Astrocyte (in vitro differentiated cells and primary cell): Measurements from ENCODE around the gene HDAC10. TPM values are rescaled to one million over a fixed set of nuclear protein-coding genes. Genes with fewer than 3 reads are reported as not detected.

Experiments
- DNase-seq: peaks from one replicate; pipeline ENCODE4 v3.0.0-alpha.2; 2010; ENCODE audit warnings: low read depth
- FAIRE-seq: peaks from 2 replicates; lab custom pipeline; 2011; peaks lifted over from hg19 to GRCh38; lab: Jason Lieb, UNC
- H2AFZ ChIP-seq: 2 replicates; pipeline ENCODE4 v1.6.0; 2012; ENCODE audit warnings: low read depth, low read length, inconsistent platforms
- H3K27ac ChIP-seq: 2 replicates; pipeline ENCODE4 v1.5.1; 2011; ENCODE audit warnings: low read depth, low read length, inconsistent platforms
- H3K27me3 ChIP-seq: 2 replicates; pipeline ENCODE4 v1.6.0; 2011; ENCODE audit warnings: low read length, inconsistent platforms; ENCODE audit not compliant: insufficient read depth
- H3K36me3 ChIP-seq: 2 replicates; pipeline ENCODE4 v1.5.1; 2011; ENCODE audit warnings: low read length, inconsistent platforms; ENCODE audit not compliant: insufficient read depth
- H3K4me1 ChIP-seq: 2 replicates; pipeline ENCODE4 v1.5.1; 2011; ENCODE audit warnings: low read length, inconsistent platforms; ENCODE audit not compliant: insufficient read depth
- H3K4me2 ChIP-seq: 2 replicates; pipeline ENCODE4 v1.6.0; 2012; ENCODE audit warnings: low read length, inconsistent platforms
- H3K4me3 ChIP-seq: 2 replicates; pipeline ENCODE4 v1.5.1; 2011; ENCODE audit warnings: low read depth, mild to moderate bottlenecking, low read length, inconsistent platforms; ENCODE audit not compliant: insufficient read depth
- H3K79me2 ChIP-seq: 2 replicates; pipeline ENCODE4 v1.6.0; 2012; ENCODE audit warnings: mild to moderate bottlenecking, low read length, inconsistent platforms; ENCODE audit not compliant: insufficient read depth
- H3K9ac ChIP-seq: 2 replicates; pipeline ENCODE4 v1.6.0; 2012; ENCODE audit warnings: mild to moderate bottlenecking, low read length, inconsistent platforms
- H3K9me3 ChIP-seq: 2 replicates; pipeline ENCODE4 v1.5.1; 2012; ENCODE audit warnings: low read depth, mild to moderate bottlenecking, low read length, inconsistent platforms; ENCODE audit not compliant: insufficient read depth
- H4K20me1 ChIP-seq: 2 replicates; pipeline ENCODE4 v1.6.0; 2012; ENCODE audit warnings: low read length, inconsistent platforms; ENCODE audit not compliant: insufficient read depth
- H3K27ac Mint-ChIP-seq: one replicate; pipeline ENCODE4 v1.8.0; 2021; ENCODE audit warnings: mild to moderate bottlenecking, mixed read lengths; ENCODE audit not compliant: unreplicated experiment
- H3K27me3 Mint-ChIP-seq: one replicate; pipeline ENCODE4 v1.8.0; 2021; ENCODE audit warnings: low read depth, mixed read lengths; ENCODE audit not compliant: unreplicated experiment
- H3K36me3 Mint-ChIP-seq: one replicate; pipeline ENCODE4 v1.8.0; 2021; ENCODE audit warnings: low read depth, mixed read lengths; ENCODE audit not compliant: unreplicated experiment
- H3K4me1 Mint-ChIP-seq: one replicate; pipeline ENCODE4 v1.8.0; 2021; ENCODE audit warnings: low read depth, mixed read lengths; ENCODE audit not compliant: unreplicated experiment
- H3K4me3 Mint-ChIP-seq: one replicate; pipeline ENCODE4 v1.8.0; 2021; ENCODE audit warnings: mild to moderate bottlenecking, moderate library complexity, mixed read lengths; ENCODE audit not compliant: unreplicated experiment
- H3K9me3 Mint-ChIP-seq: one replicate; pipeline ENCODE4 v1.8.0; 2021; ENCODE audit warnings: mild to moderate bottlenecking, mixed read lengths; ENCODE audit not compliant: unreplicated experiment
- CTCF ChIP-seq: IDR thresholded peaks from 2 replicates; pipeline ENCODE4 v1.5.1; 2011; ENCODE audit warnings: low read depth, mild to moderate bottlenecking, inconsistent platforms, low read length, moderate library complexity; ENCODE audit not compliant: insufficient read depth
- EZH2 ChIP-seq: IDR thresholded peaks from 2 replicates; pipeline ENCODE4 v1.6.1; 2012; ENCODE audit warnings: mild to moderate bottlenecking, low read length, inconsistent platforms; ENCODE audit not compliant: insufficient read depth
- total RNA-seq: library from RNA; stranded (reverse); gene quantifications from 2 replicates; pipeline ENCODE4 v1.2.1, GENCODE V29; 2021

The HDAC10 gene
- total RNA-seq, 1 donor from 2014 or later: 46.5 TPM

- FAIRE-seq (no peak), DNase-seq (no peak)
- no peaks in the 10 kb centered on the region for H3K9me3 ChIP-seq
- H3K36me3 ChIP-seq: peaks cover 8% of the 10 kb centered on the region
- H3K27me3 ChIP-seq: no peaks in the 10 kb centered on the region
- Mint-ChIP-seq H3K27me3 (no peaks in the 10 kb centered on the region), H3K27ac (peak overlapping the region; percentile 69), H3K4me3 (no peak overlapping the region), H3K36me3 (peaks cover 9% of the 10 kb centered on the region), H3K4me1 (no peaks in the 10 kb centered on the region), H3K9me3 (no peaks in the 10 kb centered on the region)
- no peak overlapping the region for H3K4me2 ChIP-seq
- H3K9ac ChIP-seq: no peak overlapping the region
- TF ChIP-seq EZH2 (no peak), CTCF (no peak)
- H3K4me3 ChIP-seq: no peak overlapping the region
- no peaks in the 10 kb centered on the region for H3K4me1 ChIP-seq
- peaks cover 29% of the 10 kb centered on the region for H3K79me2 ChIP-seq
- no peak overlapping the region for H3K27ac ChIP-seq
- peaks cover 63% of the 10 kb centered on the region for H4K20me1 ChIP-seq
- H2AFZ ChIP-seq: no peak overlapping the region
Observed at GRCh38 chr22:50217543-50218152, 33.4 kb downstream of the HDAC10 start.

GRCh38 chr22:50216684-50217520 is 34.2 kb downstream of the HDAC10 start:
- Histone ChIP-seq H3K36me3 (peaks cover 10% of the 10 kb centered on the region), H4K20me1 (peaks cover 71% of the 10 kb centered on the region)

More at GRCh38 chr22:50216684-50217520, 34.2 kb downstream of the HDAC10 start:
- Mint-ChIP-seq H3K4me3 (no peak overlapping the region), H3K27me3 (no peaks in the 10 kb centered on the region), H3K27ac (peak overlapping the region; percentile 69), H3K36me3 (peaks cover 13% of the 10 kb centered on the region), H3K4me1 (no peaks in the 10 kb centered on the region), H3K9me3 (no peaks in the 10 kb centered on the region)
- DNase-seq (no peak), FAIRE-seq (no peak)
- H3K9ac ChIP-seq: no peak overlapping the region
- H3K4me2 ChIP-seq: no peak overlapping the region
- H3K4me3 ChIP-seq: no peak overlapping the region
- no peaks in the 10 kb centered on the region for H3K9me3 ChIP-seq
- H3K27me3 ChIP-seq: no peaks in the 10 kb centered on the region
- H3K4me1 ChIP-seq: no peaks in the 10 kb centered on the region
- no peak overlapping the region for H2AFZ ChIP-seq
- TF ChIP-seq EZH2 (no peak), CTCF (no peak)
- no peak overlapping the region for H3K27ac ChIP-seq
- H3K79me2 ChIP-seq: peaks cover 35% of the 10 kb centered on the region
